Measurements from ENCODE around the gene S100A3.
"Not testable (repeated sequence)": the region's sequence is repeated elsewhere in the genome, so short reads cannot be mapped to it uniquely, and the experiment has no call there.

DNA sequence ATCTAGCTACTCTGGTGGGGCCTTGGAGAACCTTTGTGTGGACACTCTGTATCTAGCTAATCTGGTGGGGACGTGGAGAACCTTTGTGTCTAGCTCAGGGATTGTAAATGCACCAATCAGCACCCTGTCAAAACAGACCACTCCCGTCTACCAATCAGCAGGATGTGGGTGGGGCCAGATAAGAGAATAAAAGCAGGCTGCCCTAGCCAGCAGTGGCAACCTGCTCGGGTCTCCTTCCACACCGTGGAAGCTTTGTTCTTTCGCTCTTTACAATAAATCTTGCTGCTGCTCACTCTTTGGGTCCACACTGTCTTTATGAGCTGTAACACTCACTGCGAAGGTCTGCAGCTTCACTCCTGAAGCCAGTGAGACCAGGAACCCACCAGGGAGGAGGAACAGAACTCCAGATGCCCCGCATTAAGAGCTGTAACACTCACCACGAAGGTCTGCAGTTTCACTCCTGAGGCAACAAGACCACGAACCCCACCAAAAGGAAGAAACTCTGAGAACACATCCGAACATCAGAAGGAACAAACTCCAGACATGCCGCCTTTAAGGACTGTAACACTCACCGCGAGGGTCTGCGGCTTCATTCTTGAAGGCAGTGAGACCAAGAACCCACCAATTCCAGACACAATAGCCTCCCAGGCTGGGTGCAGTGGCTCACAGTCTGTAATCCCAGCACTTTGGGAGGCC is 26.6 kb downstream of the S100A3 start:
- TF ChIP-seq POLR2A (IDR thresholded peaks at IDR 0.05; ENCODE audit: low read depth, low read length); TAF1 (IDR thresholded peaks at IDR 0.05; ENCODE audit: borderline replicate concordance, low read depth, low read length); POLR2AphosphoS5 (IDR thresholded peaks at IDR 0.05; ENCODE audit: low read depth, low read length): not testable (repeated sequence)

All from GM12892 (cell line).